A549 (cell line): ENCODE results near the gene CHST7. TPM values are rescaled to one million over a fixed set of nuclear protein-coding genes. Genes with fewer than 3 reads are reported as not detected.

Experiments
- ATAC-seq, 2 experiments: fragments of 200-7000 bp in 1 of 2; fragments of >200 bp in 1 of 2; cut with Nextera tagmentation in 1 of 2; cut with Tn5 transposase in 1 of 2; 3 replicates each; pipeline versions ENCODE4 v1.8.0 to v1.9.1; 2018 to 2020; ENCODE audit warnings: mild to moderate bottlenecking in 1 of 2, moderate library complexity in 1 of 2
- CTCF ChIA-PET: fragments of 300-600 bp; sonication (Branson Sonifier 250); formaldehyde crosslinking; extraction: SDS; loops from one replicate; lab custom pipeline; 2021; ENCODE audit warnings: antibody characterized with exemption, inconsistent platforms; lab: Yijun Ruan, JAX
- POLR2A ChIA-PET: fragments of 350-600 bp; formaldehyde crosslinking; extraction: SDS; loops from one replicate; lab custom pipeline; 2021; ENCODE audit warnings: antibody characterized with exemption, inconsistent platforms; lab: Yijun Ruan, JAX
- DNase-seq, 2 experiments: peaks; one replicate each; pipeline versions ENCODE4 v3.0.0 to v3.0.0-alpha.2; 2011 to 2016; ENCODE audit warnings: low read depth in 1 of 2, low spot score in 1 of 2
- FAIRE-seq: peaks from 2 replicates; lab custom pipeline; 2011; peaks lifted over from hg19 to GRCh38; lab: Jason Lieb, UNC
- H3K27ac ChIP-seq, 2 experiments: fragments of >200 bp; sonication (Bioruptor Twin); formaldehyde crosslinking; 3 replicates each; pipeline ENCODE4 v1.5.1; 2016 to 2017
- H3K4me1 ChIP-seq: fragments of >200 bp; sonication (Bioruptor Twin); formaldehyde crosslinking; 3 replicates; pipeline ENCODE4 v1.6.1; 2016
- H3K4me2 ChIP-seq: fragments of >200 bp; sonication (Bioruptor Twin); formaldehyde crosslinking; 3 replicates; pipeline ENCODE4 v1.6.1; 2016
- H3K4me3 ChIP-seq: fragments of >200 bp; sonication (Bioruptor Twin); formaldehyde crosslinking; 3 replicates; pipeline ENCODE4 v1.5.1; 2016
- H3K9me3 ChIP-seq: fragments of >200 bp; sonication (Bioruptor Twin); formaldehyde crosslinking; 3 replicates; pipeline ENCODE4 v1.6.1; 2016
- BHLHE40 ChIP-seq: IDR thresholded peaks from 2 replicates; pipeline ENCODE4 v1.6.1; 2012; ENCODE audit warnings: low read depth, low read length, inconsistent platforms
- CEBPB ChIP-seq, 2 experiments: fragments of >200 bp in 1 of 2; sonication (Bioruptor Twin) in 1 of 2; formaldehyde crosslinking in 1 of 2; IDR thresholded peaks; 2 replicates each; pipeline ENCODE4 v1.6.1; 2012 to 2016
- EHMT2 ChIP-seq: fragments of 200-600 bp; sonication (generic); IDR thresholded peaks from 2 replicates; pipeline ENCODE4 v1.6.1; 2016; ENCODE audit warnings: antibody characterized with exemption, low read depth, mild to moderate bottlenecking, moderate library complexity
- ELK1 ChIP-seq: fragments of 150-350 bp; IDR thresholded peaks from 2 replicates; pipeline ENCODE4 v1.6.1; 2014; ENCODE audit warnings: low read depth, mild to moderate bottlenecking, low read length
- FOSB ChIP-seq: fragments of 250-450 bp; sonication (Bioruptor Pico); IDR thresholded peaks from 2 replicates; pipeline ENCODE4 v1.5.0; 2020; ENCODE audit warnings: mild to moderate bottlenecking, moderate library complexity
- FOSL2 ChIP-seq, 2 experiments: fragments of 450-650 bp in 1 of 2; fragments of >200 bp in 1 of 2; sonication (Bioruptor Twin) in 1 of 2; formaldehyde crosslinking; IDR thresholded peaks; 2 replicates each; pipeline versions ENCODE4 v1.5.0 to v1.6.1; 2016 to 2020; ENCODE audit warnings: mild to moderate bottlenecking in 1 of 2, moderate library complexity in 1 of 2
- GATA3 ChIP-seq: IDR thresholded peaks from 2 replicates; pipeline ENCODE4 v1.6.1; 2012; ENCODE audit warnings: borderline replicate concordance
- HDAC2 ChIP-seq: fragments of 200-600 bp; sonication (generic); IDR thresholded peaks from 2 replicates; pipeline ENCODE4 v1.6.1; 2016
- HOXB5 ChIP-seq: fragments of 250-450 bp; sonication (Bioruptor Pico); IDR thresholded peaks from 2 replicates; pipeline ENCODE4 v1.5.0; 2020; ENCODE audit warnings: mild to moderate bottlenecking, moderate library complexity
- JUNB ChIP-seq: fragments of >200 bp; sonication (Bioruptor Twin); formaldehyde crosslinking; IDR thresholded peaks from 2 replicates; pipeline ENCODE4 v1.6.1; 2016
- KDM1A ChIP-seq: fragments of 200-600 bp; sonication (generic); IDR thresholded peaks from 2 replicates; pipeline ENCODE4 v1.6.1; 2016; ENCODE audit warnings: low read depth, mild to moderate bottlenecking
- MYC ChIP-seq: IDR thresholded peaks from 2 replicates; pipeline ENCODE4 v1.6.1; 2012; ENCODE audit warnings: mild to moderate bottlenecking, inconsistent platforms, low read length, improper control_type of control experiment, borderline replicate concordance
- NFE2L2 ChIP-seq: fragments of 150-350 bp; conservative IDR thresholded peaks from 2 replicates; pipeline ENCODE4 v1.6.1; 2014; ENCODE audit warnings: low read length
- NR3C1 ChIP-seq: fragments of >200 bp; sonication (Bioruptor Twin); formaldehyde crosslinking; IDR thresholded peaks from 3 replicates; pipeline ENCODE4 v1.6.1; 2017
- POLR2A ChIP-seq: IDR thresholded peaks from 2 replicates; pipeline ENCODE4 v1.6.1; 2012; ENCODE audit warnings: mild to moderate bottlenecking, low read length
- RAD21 ChIP-seq, 2 experiments: fragments of >200 bp in 1 of 2; sonication (Bioruptor Twin) in 1 of 2; formaldehyde crosslinking in 1 of 2; IDR thresholded peaks in 1 of 2; conservative IDR thresholded peaks in 1 of 2; 2 replicates in 1 of 2; 3 replicates in 1 of 2; pipeline ENCODE4 v1.6.1; 2012 to 2018; ENCODE audit warnings: inconsistent platforms in 1 of 2
- SMC3 ChIP-seq: fragments of >200 bp; sonication (Bioruptor Twin); formaldehyde crosslinking; IDR thresholded peaks from 3 replicates; pipeline ENCODE4 v1.6.1; 2018; ENCODE audit warnings: inconsistent platforms
- TP53 ChIP-seq: fragments of 250-450 bp; sonication (Bioruptor Pico); IDR thresholded peaks from 2 replicates; pipeline ENCODE4 v1.5.0; 2021; ENCODE audit warnings: mild to moderate bottlenecking, moderate library complexity
- WGBS: methylation state at CpG from one replicate; pipeline ENCODE4 v1.1.6; 2017; ENCODE audit errors: missing lambda C conversion rate; 5-methylcytosine and 5-hydroxymethylcytosine counted together
- polyA plus RNA-seq, 4 experiments: library from polyadenylated mRNA; depleted of rRNA in 3 of 4; stranded (reverse); fragments of >200 nt; fragmentation: RNase III in 1 of 4; extraction: RNeasy Plus Mini Kit Qiagen cat#74134 plus additional on column Dnase treatment in 1 of 4; gene quantifications; 2 replicates in 3 of 4; 3 replicates in 1 of 4; pipeline ENCODE4 v1.2.3, GENCODE V29; 2011 to 2017
- TF ChIP-seq, protein P1 (sequence below): fragments of >200 bp; sonication (Bioruptor Twin); formaldehyde crosslinking; IDR thresholded peaks from 3 replicates; pipeline ENCODE4 v1.5.1; 2016

Gene CHST7
- polyA plus RNA-seq, 2 of the 4 experiments (the other 2 are of a cell fraction): 6.5 to 18.8 TPM

DNA sequence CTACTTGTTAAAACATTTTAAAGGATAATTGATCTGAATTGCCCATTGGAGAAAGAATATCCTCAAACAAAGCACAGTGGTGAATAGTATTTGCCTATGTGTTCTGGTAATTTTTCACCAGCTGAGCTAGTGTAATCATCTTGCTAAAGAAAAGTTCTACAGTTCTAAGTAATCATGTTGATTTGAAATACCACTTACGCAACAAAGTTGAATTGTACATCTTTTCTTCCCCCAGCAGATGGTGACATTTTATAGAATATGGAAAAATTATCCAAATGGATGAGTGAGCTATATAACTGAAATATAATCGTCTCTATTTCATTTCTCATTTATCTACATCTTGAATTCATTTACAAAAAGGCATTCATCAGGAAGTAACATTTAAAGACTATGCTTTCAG lies 18.6 kb upstream of the CHST7 start:
- CTCF ChIA-PET: interaction anchor here (0.6 to 3.5 kb wide), 19 partner anchors 14 to 593 kb away, joined by 3 to 19 read pairs (median 4); no protein-coding TSS in a partner anchor
- H3K4me1 ChIP-seq: peaks cover 11% of the 10 kb centered on the region
- ATAC-seq (peak in 1 of 2 experiments; percentile 51; a peak in 1 of 6 replicates), DNase-seq (peak in 1 of 2 experiments; percentile 36), FAIRE-seq (peak; percentile 95)
- no peaks in the 10 kb centered on the region for H3K9me3 ChIP-seq
- H3K4me3 ChIP-seq: no peak overlapping the region
- 27% methylated on average over 2 of the region's 2 CpGs for WGBS
- TF ChIP-seq NFE2L2 (no peak), HDAC2 (no peak), FOSB (no peak), RAD21 (conservative IDR thresholded peaks at IDR 0.05 in 1 of 2, IDR thresholded peaks at IDR 0.05 in 1 of 2) (peak; percentile 69 to 75), FOSL2 (IDR thresholded peaks at IDR 0.05) (no peak), FOSL2 (CRISPR knock-in tag; IDR thresholded peaks at IDR 0.05) (no peak), SMC3 (peak; percentile 70; the same call in 2 of the 3 replicates), JUNB (no peak), CEBPB (IDR thresholded peaks at IDR 0.05) (peak; percentile 79 to 88), HOXB5 (CRISPR knock-in tag) (no peak)
- TF ChIP-seq, protein P1, sequence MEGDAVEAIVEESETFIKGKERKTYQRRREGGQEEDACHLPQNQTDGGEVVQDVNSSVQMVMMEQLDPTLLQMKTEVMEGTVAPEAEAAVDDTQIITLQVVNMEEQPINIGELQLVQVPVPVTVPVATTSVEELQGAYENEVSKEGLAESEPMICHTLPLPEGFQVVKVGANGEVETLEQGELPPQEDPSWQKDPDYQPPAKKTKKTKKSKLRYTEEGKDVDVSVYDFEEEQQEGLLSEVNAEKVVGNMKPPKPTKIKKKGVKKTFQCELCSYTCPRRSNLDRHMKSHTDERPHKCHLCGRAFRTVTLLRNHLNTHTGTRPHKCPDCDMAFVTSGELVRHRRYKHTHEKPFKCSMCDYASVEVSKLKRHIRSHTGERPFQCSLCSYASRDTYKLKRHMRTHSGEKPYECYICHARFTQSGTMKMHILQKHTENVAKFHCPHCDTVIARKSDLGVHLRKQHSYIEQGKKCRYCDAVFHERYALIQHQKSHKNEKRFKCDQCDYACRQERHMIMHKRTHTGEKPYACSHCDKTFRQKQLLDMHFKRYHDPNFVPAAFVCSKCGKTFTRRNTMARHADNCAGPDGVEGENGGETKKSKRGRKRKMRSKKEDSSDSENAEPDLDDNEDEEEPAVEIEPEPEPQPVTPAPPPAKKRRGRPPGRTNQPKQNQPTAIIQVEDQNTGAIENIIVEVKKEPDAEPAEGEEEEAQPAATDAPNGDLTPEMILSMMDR: peak; percentile 58
- peak overlapping the region in 1 of 2 experiments; percentile 33; a peak in 1 of 6 replicates for H3K27ac ChIP-seq
- POLR2A ChIA-PET: interaction anchor here (0.7 kb wide), 2 partner anchors 82 to 238 kb away, joined by 4 to 7 read pairs; no protein-coding TSS in a partner anchor
- no peak overlapping the region for H3K4me2 ChIP-seq

GRCh38 chrX:46559062-46559461 lies 14.5 kb upstream of the CHST7 start:
- H3K4me2 ChIP-seq: no peak overlapping the region
- ATAC-seq (no peak), FAIRE-seq (no peak), DNase-seq (no peak)
- CTCF ChIA-PET: interaction anchor here (0.8 to 2.4 kb wide), 3 partner anchors 14 to 534 kb away, joined by 3 to 8 read pairs (median 4); no protein-coding TSS in a partner anchor
- WGBS: 97% methylated on average over 3 of the region's 3 CpGs
- no peak overlapping the region for H3K27ac ChIP-seq
- no peaks in the 10 kb centered on the region for H3K9me3 ChIP-seq
- H3K4me1 ChIP-seq: peaks cover 6% of the 10 kb centered on the region; the same call in 1 of the 3 replicates
- TF ChIP-seq MYC (no peak), KDM1A (no peak), NFE2L2 (no peak), POLR2A (no peak), BHLHE40 (no peak), NR3C1 (no peak), GATA3 (no peak), ELK1 (no peak), EHMT2 (no peak)
- H3K4me3 ChIP-seq: no peak overlapping the region
- POLR2A ChIA-PET: no interaction called here

GRCh38 chrX:46561824-46562657 lies 11.5 kb upstream of the CHST7 start:
- 88% methylated on average over 6 of the region's 6 CpGs for WGBS
- ATAC-seq (no peak), DNase-seq (no peak), FAIRE-seq (no peak)
- peak overlapping the region; percentile 20 to 38; a peak in 2 of 6 replicates for H3K27ac ChIP-seq
- H3K9me3 ChIP-seq: no peaks in the 10 kb centered on the region
- POLR2A ChIA-PET: no interaction called here
- TF ChIP-seq TP53: no peak
- TF ChIP-seq, protein P1: no peak
- TF ChIP-seq EHMT2: no peak
- H3K4me2 ChIP-seq: no peak overlapping the region
- CTCF ChIA-PET: interaction anchor here (0.6 to 2.0 kb wide), 4 partner anchors 11 to 232 kb away, joined by 3 to 7 read pairs (median 4); no protein-coding TSS in a partner anchor
- H3K4me1 ChIP-seq: peaks cover 15% of the 10 kb centered on the region
- H3K4me3 ChIP-seq: no peak overlapping the region
